Suprapubic skin (tissue), 4 donors: ENCODE data around the gene PLLP. TPM values are rescaled to one million over a fixed set of nuclear protein-coding genes. Genes with fewer than 3 reads are reported as not detected.

Experiments
- DNase-seq, 2 donors: peaks; one replicate each; pipeline ENCODE4 v3.0.0-alpha.2; 2019; ENCODE audit warnings: low spot score in 2 of 2
- H3K27ac ChIP-seq: fragments of 200-600 bp; sonication (generic); one replicate; pipeline ENCODE4 v1.5.1; 2019
- H3K27me3 ChIP-seq: fragments of 200-600 bp; sonication (generic); one replicate; pipeline ENCODE4 v1.5.1; 2019
- H3K36me3 ChIP-seq: fragments of 200-600 bp; sonication (generic); one replicate; pipeline ENCODE4 v1.5.1; 2019
- H3K4me1 ChIP-seq: fragments of 200-600 bp; sonication (generic); one replicate; pipeline ENCODE4 v1.5.1; 2019
- H3K4me3 ChIP-seq: fragments of 200-600 bp; sonication (generic); one replicate; pipeline ENCODE4 v1.5.1; 2019; ENCODE audit warnings: mild to moderate bottlenecking
- H3K9me3 ChIP-seq: fragments of 200-600 bp; sonication (generic); one replicate; pipeline ENCODE4 v1.5.1; 2019
- EP300 ChIP-seq: sonication (generic); formaldehyde crosslinking; IDR thresholded peaks from one replicate; pipeline ENCODE4 v1.6.1; 2017; ENCODE audit warnings: antibody characterized with exemption
- POLR2A ChIP-seq, 2 donors: fragments of 450-650 bp; IDR thresholded peaks; one replicate each; pipeline ENCODE4 v1.6.1; 2017; ENCODE audit warnings: antibody characterized with exemption in 2 of 2, mild to moderate bottlenecking in 2 of 2, moderate library complexity in 2 of 2
- POLR2AphosphoS5 ChIP-seq, 3 donors: sonication (generic); formaldehyde crosslinking; IDR thresholded peaks; one replicate each; pipeline ENCODE4 v1.6.1; 2017; ENCODE audit warnings: antibody characterized with exemption in 3 of 3
- WGBS: methylation state at CpG from one replicate; pipeline ENCODE4 v1.1.5; 2018; 5-methylcytosine and 5-hydroxymethylcytosine counted together
- total RNA-seq, 4 donors: library from RNA; depleted of rRNA; stranded (reverse); fragments of >200 nt; gene quantifications; one replicate each; pipeline ENCODE4 v1.1.0, GENCODE V29; 2016
- TF ChIP-seq, protein P1 (sequence below), 2 donors: fragments of 200-600 bp in 1 of 2; fragments of 450-650 bp in 1 of 2; sonication (generic) in 1 of 2; IDR thresholded peaks; one replicate each; pipeline ENCODE4 v1.5.1; 2016 to 2019; ENCODE audit warnings: antibody characterized with exemption in 2 of 2, mild to moderate bottlenecking in 1 of 2, moderate library complexity in 1 of 2

The PLLP gene
- total RNA-seq, 4 donors from 2014 or later, result 34.7 to 215 (median 205) TPM

DNA sequence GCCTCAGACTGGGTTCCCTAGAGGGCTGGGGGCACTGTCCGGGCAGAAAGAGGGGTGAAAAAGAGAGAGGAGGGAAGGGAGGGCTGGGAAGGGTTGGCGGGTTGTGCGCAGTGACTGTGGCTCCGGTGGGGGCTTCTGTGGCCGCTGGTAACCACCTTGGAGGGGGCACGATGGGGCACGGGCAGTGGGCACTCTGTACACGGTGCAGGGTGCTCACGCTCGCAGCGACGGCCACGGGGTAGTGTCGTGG lies 588 bp downstream of the PLLP start:
- peak overlapping the region; percentile 80 for H3K27ac ChIP-seq
- no peaks in the 10 kb centered on the region for H3K36me3 ChIP-seq
- peaks cover 15% of the 10 kb centered on the region for H3K27me3 ChIP-seq
- DNase-seq, result no peak
- WGBS, result 6% methylated on average over 7 of the region's 14 CpGs
- H3K4me3 ChIP-seq, result peak overlapping the region; percentile 60
- H3K4me1 ChIP-seq, result peaks cover 21% of the 10 kb centered on the region
- TF ChIP-seq, protein P1, sequence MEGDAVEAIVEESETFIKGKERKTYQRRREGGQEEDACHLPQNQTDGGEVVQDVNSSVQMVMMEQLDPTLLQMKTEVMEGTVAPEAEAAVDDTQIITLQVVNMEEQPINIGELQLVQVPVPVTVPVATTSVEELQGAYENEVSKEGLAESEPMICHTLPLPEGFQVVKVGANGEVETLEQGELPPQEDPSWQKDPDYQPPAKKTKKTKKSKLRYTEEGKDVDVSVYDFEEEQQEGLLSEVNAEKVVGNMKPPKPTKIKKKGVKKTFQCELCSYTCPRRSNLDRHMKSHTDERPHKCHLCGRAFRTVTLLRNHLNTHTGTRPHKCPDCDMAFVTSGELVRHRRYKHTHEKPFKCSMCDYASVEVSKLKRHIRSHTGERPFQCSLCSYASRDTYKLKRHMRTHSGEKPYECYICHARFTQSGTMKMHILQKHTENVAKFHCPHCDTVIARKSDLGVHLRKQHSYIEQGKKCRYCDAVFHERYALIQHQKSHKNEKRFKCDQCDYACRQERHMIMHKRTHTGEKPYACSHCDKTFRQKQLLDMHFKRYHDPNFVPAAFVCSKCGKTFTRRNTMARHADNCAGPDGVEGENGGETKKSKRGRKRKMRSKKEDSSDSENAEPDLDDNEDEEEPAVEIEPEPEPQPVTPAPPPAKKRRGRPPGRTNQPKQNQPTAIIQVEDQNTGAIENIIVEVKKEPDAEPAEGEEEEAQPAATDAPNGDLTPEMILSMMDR (IDR thresholded peaks at IDR 0.05), result no peak
- TF ChIP-seq POLR2AphosphoS5 (IDR thresholded peaks at IDR 0.05), result no peak
- no peak for TF ChIP-seq EP300
- TF ChIP-seq POLR2A (IDR thresholded peaks at IDR 0.05), result no peak
- H3K9me3 ChIP-seq, result no peaks in the 10 kb centered on the region

DNA sequence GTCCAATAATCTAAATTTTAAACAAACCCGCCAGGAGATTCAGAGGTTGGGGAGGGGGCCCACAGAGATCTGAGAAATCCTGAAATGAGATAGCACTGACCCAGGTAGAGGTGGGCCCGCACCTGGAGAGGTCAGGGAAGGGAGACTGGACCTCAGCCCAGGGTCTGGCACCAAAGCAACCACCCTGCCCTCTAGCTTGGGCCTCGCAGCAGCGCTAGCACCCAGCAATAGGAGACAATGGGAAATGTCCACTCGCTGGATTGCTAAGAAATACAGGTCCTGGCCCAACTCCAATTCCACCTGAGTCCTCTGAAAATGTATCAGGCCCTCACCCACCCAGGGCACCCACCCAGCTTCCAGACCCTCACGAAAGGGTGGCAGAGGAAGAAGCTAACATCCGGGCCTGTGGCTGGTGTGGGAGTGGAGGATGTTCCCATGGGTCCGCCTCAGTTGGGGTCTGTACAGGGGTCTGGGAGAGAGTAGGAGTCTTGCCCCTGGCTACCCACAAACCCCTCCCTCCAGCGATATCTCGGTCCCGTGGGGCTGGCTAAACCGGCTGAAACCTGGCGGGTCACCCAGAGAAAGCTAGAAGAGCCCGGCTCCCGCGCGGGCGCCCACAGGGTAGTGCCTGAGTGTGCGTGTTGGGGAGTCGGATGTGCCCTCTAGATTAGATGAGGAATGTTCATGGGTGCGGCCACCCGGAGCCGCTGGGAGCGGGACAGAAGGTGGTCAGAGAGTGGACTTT lies 1.1 kb downstream of the PLLP start:
- Histone ChIP-seq H3K36me3 (no peaks in the 10 kb centered on the region), H3K4me1 (peaks cover 25% of the 10 kb centered on the region), H3K9me3 (no peaks in the 10 kb centered on the region), H3K4me3 (peak overlapping the region; percentile 60), H3K27me3 (peaks cover 15% of the 10 kb centered on the region), H3K27ac (peak overlapping the region; percentile 80)
- WGBS, result 63% methylated on average over 20 of the region's 24 CpGs
- DNase-seq, result peak in 1 of 2 donors; percentile 60
- TF ChIP-seq POLR2AphosphoS5 (IDR thresholded peaks at IDR 0.05) (no peak), EP300 (no peak), POLR2A (IDR thresholded peaks at IDR 0.05) (no peak)
- TF ChIP-seq, protein P1 (IDR thresholded peaks at IDR 0.05), result no peak

DNA sequence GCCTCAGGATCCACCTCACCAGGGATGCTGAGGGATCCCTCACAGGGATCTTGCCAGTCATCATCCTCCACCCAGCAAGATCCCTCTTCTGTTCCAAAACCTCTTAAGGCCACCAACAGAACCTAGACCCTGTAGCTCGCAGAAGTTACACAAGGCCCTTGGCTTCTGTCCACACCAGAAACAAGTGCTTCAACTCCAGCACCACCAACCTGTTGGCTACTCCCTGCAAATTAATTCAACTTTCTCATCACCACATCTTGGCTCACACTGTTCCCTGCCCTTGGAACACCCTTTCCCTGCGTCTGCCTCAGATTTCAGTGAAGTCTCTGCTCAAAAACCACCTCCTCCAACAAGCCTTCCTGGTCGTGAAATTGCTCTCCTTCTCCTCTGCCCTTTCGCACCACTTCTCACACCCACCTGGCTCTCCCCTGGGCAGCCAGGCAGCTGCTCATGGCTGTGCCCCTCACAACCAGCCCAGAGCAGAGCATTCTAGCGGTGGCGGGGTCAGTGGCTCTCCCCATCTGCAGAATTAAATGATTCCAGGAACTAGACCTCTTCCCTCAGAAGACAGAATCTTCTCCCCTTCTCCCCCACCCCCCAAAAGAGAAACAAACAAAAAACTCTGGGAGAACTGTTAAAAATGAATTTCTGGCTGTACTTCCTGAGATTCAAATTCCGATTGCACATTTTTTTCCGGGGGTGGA lies 1.8 kb downstream of the PLLP start:
- peak overlapping the region; percentile 60 for H3K4me3 ChIP-seq
- H3K9me3 ChIP-seq, result no peaks in the 10 kb centered on the region
- peaks cover 15% of the 10 kb centered on the region for H3K27me3 ChIP-seq
- H3K36me3 ChIP-seq, result no peaks in the 10 kb centered on the region
- 58% methylated on average over 8 of the region's 8 CpGs for WGBS
- TF ChIP-seq EP300, result no peak
- no peak for TF ChIP-seq POLR2A (IDR thresholded peaks at IDR 0.05)
- TF ChIP-seq POLR2AphosphoS5 (IDR thresholded peaks at IDR 0.05), result no peak
- TF ChIP-seq, protein P1 (IDR thresholded peaks at IDR 0.05), result no peak
- peaks cover 33% of the 10 kb centered on the region for H3K4me1 ChIP-seq
- DNase-seq, result peak in 1 of 2 donors; percentile 35
- peak overlapping the region; percentile 80 for H3K27ac ChIP-seq

DNA sequence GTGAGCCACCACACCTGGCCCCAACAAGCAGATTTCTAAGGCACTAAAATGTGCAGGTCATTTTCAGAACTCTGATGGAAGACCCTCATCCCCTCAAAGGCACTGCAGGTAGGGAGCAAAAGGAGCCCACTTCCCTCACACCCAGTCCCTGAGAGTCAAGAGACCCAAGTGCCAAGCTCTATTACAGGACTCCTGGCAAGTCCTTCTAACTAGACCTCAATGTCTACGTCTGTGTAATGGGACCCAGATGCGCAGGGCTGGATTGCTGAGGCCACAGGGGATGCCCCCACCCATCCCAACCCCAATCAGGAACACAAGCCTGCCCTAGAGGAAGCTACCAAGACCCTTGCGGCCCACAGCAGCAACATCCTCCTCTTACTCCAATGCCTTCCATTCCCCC lies 2.7 kb downstream of the PLLP start:
- H3K4me1 ChIP-seq, result peaks cover 41% of the 10 kb centered on the region
- peak in 1 of 2 donors; percentile 28 for DNase-seq
- no peaks in the 10 kb centered on the region for H3K9me3 ChIP-seq
- TF ChIP-seq, protein P1 (IDR thresholded peaks at IDR 0.05), result no peak
- TF ChIP-seq POLR2AphosphoS5 (IDR thresholded peaks at IDR 0.05) (no peak), POLR2A (IDR thresholded peaks at IDR 0.05) (no peak), EP300 (no peak)
- H3K27me3 ChIP-seq, result peaks cover 15% of the 10 kb centered on the region
- H3K36me3 ChIP-seq, result no peaks in the 10 kb centered on the region
- no peak overlapping the region for H3K27ac ChIP-seq
- 81% methylated on average over 3 of the region's 3 CpGs for WGBS
- H3K4me3 ChIP-seq, result no peak overlapping the region
